Measurements from ENCODE around the gene FFAR4. TPM values are rescaled to one million over a fixed set of nuclear protein-coding genes. Genes with fewer than 3 reads are reported as not detected.
"Not testable (repeated sequence)": the region's sequence is repeated elsewhere in the genome, so short reads cannot be mapped to it uniquely, and the experiment has no call there.

Gene FFAR4
- not detected in 2 replicates for total RNA-seq
- polyA plus RNA-seq (2012) = not detected

DNA sequence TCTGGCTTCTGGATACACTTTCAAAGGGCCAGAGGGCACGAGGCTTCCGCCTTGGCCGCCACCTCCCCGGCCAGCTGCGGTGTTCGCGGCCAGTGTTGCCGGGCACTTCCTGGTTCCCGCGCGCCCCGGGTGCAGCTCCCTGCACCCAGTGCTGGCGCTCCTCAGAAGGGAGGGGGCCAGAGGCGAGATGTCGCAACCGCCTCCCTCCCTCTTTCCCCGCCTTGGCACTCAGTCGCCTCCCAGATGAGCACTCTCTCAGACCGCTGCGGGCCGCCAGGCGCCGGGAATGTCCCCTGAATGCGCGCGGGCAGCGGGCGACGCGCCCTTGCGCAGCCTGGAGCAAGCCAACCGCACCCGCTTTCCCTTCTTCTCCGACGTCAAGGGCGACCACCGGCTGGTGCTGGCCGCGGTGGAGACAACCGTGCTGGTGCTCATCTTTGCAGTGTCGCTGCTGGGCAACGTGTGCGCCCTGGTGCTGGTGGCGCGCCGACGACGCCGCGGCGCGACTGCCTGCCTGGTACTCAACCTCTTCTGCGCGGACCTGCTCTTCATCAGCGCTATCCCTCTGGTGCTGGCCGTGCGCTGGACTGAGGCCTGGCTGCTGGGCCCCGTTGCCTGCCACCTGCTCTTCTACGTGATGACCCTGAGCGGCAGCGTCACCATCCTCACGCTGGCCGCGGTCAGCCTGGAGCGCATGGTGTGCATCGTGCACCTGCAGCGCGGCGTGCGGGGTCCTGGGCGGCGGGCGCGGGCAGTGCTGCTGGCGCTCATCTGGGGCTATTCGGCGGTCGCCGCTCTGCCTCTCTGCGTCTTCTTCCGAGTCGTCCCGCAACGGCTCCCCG lies at the start of gene FFAR4:
TSS of gene FFAR4 (plus strand) at position 231 of the 842 bp plus-strand sequence. CDS start at position 287, 56 bp downstream.
- DNase-seq (ENCODE audit: low read depth) = no peak

DNA sequence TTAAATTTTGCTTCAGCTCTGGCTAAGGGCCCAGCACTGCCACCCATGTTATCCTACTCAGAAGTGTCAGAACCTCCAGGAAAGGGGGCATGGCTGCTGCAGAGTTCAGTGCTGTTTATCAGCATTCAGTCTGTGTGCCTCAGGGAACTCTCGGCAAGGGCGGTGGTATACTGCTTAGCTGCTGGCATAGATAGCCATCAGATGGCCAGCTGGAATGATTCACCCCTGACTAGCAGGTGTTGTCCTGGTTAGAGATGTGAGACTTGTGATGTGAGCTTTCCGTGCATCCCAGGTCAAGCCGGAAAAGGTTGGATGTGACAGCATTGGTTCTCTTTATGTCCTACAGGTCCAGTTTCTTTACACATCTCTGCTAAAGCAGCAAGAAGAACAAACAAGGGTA lies 47.9 kb upstream of the FFAR4 start:
- DNase-seq (ENCODE audit: low read depth) = peak; percentile 55

DNA sequence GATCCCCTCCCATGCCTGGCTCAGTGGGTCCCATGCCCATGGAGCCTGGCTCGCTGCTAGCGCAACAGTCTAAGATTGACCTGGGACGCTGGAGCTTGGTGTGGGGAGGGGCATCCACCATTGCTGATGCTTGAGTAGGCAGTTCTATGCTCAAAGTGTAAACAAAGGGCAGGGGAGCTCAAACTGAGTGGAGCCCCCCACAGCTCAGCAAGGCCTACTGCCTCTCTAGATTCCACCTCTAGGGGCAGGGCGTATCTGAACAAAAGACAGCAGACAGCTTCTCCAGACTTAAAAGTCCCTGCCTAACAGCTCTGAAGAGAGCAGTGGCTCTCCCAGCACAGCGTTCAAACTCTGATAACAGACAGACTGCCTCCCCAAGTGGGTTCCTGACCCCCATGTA lies 31.2 kb upstream of the FFAR4 start:
- DNase-seq (ENCODE audit: low read depth) = no peak

DNA sequence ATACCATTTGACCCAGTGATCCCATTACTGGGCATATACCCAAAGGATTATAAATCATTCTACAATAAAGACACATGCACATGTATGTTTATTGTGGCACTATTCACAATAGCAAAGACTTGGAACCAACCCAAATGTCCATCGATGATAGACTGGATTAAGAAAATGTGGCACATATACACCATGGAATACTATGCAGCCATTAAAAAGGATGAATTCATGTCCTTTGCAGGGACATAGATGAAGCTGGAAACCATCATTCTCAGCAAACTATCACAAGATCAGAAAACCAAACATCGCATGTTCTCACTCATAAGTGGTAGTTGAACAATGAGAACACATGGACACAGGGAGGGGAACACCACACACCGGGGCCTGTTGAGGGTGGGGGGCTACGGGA lies 25.6 kb upstream of the FFAR4 start:
- not testable (repeated sequence) for DNase-seq (ENCODE audit: low read depth)

DNA sequence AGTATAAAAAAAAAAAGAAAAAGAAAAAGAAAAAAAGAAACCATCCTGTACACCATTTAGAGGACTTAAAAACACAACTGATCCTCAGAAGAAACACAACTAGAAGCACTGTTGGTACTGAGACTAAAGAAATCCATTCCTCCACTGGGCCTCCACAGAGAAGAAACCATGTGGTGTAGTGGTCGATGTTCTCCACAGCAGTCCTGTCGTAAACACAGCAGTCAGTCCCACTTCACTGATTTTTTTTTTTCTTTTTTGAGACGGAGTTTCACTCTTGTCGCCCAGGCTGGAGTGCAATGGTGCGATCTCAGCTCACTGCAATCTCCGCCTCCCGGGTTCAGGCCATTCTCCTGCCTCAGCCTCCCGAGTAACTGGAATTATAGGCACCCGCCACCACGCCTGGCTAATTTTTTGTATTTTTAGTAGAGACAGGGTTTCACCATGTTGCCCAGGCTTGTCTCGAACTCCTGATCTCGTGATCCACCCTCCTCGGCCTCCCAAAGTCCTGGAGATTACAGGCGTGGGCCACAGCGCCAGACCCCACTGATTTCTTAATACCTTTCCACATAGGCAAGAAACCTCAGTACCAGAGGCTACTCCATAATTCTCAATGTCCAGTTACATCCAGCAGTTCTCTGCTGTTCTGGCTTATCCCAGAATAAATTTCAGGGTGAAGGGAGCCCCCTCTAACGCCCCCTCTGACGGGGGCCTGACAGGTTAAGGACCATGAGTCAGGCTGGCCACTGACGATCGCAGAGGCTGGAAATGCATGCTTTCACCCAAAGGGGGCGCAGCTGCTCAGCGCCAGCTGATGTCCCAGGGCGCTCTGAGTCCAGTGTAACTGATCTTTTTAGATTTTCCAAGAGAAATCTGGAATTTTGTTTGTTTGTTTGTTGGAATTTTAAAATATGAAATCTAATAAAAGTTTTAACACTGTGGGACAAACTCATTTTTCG lies 24.8 kb upstream of the FFAR4 start:
- DNase-seq (ENCODE audit: low read depth) = peak; percentile 74

DNA sequence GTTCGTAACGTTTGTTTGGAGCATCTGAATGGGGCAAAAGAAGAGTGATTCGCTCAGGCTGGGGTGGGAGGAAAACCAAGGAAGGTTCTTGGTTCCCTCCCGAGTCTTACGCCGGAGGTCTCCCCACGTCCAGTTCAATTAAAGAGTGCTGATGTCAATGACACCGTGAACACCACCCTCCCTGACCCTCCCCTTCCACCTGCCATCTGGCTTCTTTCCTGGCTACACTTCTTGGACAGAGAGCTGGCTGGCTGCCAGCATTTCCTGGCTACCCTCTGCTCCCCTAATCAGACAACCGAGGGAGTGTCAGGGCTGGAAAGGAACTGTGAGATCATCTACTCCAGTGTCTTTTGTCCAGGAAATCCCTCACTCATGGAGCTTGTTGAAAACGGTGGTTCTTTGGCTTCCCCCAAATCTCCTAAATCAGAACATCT lies 24.1 kb upstream of the FFAR4 start:
- peak; percentile 81 for DNase-seq (ENCODE audit: low read depth)

DNA sequence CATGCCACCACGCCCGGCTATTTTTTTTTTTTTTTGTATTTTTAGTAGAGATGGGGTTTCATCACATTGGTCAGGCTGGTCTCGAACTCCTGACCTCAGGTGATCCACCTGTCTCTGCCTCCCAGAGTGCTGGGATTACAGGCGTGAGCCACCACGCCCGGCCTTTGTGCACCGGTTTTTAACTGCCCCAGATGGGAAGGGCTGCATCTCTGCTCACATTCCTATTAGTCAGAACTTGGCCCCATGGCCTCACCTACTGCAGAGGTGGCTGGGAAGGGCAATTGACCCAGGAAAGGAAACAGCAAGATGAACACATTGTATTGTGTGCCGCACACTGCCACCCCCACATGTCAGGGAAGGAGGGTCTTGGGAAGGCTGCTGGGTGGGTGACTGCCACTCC lies 19.5 kb upstream of the FFAR4 start:
- DNase-seq (ENCODE audit: low read depth) = not testable (repeated sequence)

DNA sequence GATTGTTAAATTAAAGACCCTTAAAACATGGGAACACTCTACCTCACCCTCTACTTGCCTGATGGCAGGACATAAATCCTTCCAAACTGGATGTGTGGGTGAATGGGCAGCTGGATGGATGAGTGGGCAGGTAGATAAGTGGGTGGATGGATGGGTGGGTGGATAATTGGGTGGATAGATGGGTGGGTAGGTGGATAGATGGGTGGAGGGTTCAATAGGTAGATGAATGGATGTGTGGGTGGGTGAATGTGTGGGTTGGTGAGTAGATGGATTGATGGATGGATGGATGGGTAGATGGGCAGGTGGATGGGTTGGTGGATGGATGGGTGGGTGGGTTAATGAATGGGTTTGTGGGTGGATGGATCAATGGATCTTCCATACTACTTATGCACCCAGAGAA lies 18.9 kb upstream of the FFAR4 start:
- no peak for DNase-seq (ENCODE audit: low read depth)

DNA sequence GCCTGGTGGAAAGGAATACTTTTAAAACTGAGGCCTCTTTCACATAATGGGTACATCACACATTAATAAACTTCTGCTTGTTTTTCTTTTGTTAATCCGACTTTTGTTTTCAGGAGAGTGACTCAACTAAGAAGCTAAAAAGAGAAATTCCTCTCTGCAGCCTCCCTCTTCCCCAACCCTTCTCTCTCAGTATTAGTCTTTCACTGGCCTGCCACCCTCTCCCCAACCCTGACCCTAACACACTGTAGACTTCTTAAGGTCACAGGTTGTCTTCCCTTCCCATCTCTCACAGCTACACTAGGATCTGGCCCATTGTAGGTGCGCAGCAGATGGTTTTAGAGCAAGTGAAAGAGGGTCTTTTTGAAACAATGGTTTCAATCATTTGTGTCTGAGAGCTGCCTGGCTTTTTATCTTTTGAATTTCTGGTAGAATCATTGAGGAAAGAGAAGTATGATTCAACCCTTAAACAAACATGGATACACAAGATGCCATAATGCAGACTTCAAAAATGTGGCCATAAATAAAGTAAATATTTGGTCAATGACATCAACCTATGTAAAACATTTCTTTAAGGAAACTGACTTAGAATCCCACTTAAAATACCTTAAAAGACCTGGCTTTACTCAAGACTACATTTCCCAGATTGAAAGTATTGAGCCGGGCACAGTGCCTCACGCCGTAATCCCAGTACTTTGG lies 17.9 kb upstream of the FFAR4 start:
- no peak for DNase-seq (ENCODE audit: low read depth)

DNA sequence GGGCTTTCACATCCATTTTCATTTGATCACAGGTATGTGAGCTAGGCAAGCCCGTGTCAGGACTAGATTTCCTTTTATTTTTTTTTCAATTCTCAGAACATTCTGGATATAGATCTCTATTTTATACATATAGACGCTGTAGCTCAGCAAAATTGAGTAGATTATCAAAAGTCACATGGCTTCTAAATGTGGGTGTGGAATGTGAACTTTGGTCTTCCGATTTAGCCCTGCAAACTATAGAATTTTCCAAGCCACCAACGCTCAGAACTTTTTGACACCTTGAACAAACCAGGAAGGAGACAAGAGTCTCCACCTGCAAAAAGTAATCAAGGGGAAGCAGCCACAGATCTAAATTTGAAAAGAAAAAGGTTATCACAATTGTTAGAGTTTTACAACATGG lies 15.9 kb upstream of the FFAR4 start:
- DNase-seq (ENCODE audit: low read depth) = no peak

DNA sequence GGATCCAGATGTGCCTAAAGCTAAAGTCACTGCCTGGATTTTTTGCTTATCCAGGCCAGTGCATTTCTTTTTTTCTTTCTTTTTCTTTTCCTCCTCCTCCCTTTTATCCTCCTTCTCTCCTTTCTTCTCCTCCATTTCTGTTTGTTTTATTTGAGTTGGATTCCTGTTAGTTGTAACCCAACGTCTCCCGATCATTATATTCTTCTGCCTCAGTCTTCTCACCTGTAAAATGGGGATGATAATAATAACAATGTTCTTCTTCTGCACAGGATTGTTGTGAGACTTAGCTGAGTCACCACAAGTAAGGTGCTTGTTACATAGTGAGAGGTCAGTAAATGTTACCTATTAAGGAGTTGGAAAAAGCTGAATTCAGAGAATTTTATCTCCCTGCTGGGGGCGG lies 13.7 kb upstream of the FFAR4 start:
- no peak for DNase-seq (ENCODE audit: low read depth)

DNA sequence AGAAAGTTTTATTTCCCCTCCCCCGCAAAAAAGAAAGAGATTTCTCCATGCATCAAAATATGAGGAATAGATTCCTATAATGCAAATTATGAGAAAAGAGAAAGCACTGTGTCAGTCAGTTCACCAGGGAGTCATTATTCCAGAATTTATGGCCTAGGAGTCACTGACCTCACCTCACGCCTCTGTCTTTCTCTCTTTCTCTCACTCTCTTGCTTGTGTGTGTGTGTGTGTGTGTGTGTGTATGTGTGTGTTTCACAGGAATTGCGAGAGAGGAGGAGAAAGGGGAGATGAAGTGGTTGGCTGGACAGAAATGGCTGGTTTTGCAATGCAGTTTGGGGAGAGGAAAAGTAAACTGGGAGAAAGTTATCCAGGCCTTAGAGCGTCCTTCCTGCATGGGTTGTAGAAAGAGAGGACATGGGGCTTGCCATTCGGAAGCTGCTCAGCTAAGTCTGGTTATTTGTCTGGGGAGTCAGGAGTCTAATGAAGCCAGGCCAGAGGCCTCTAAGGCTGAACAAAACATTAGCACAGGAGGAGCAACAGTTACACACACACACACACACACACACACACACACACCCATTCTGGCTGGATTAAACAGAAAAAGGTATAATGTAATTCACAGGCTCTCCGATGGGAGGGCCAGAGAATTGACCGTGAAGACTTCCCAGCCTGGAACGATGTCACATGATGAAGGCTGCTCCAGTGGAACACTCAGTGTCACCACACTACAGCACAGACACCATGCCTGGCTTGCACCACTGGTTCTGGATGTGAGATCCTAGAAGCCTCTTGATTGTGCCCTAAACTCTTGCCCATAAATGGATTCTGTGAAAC lies 12.8 kb upstream of the FFAR4 start:
- no peak for DNase-seq (ENCODE audit: low read depth)

DNA sequence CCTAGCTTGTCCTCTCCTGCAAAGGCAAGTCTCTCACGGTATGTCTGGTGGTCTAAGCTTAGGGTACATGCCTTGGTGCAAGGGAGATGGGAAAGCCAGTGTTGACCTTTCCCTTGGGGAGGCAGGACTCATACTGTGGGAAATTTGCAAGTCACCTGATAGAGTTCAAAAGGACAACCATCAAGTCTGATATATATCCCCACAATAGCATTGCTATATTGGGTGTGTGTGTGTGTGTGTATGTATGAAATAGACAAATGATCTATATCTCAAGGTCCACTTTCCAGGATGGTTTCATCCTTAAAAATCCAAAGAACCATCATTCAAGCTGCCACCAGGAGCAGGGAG lies 12.2 kb upstream of the FFAR4 start:
- no peak for DNase-seq (ENCODE audit: low read depth)

DNA sequence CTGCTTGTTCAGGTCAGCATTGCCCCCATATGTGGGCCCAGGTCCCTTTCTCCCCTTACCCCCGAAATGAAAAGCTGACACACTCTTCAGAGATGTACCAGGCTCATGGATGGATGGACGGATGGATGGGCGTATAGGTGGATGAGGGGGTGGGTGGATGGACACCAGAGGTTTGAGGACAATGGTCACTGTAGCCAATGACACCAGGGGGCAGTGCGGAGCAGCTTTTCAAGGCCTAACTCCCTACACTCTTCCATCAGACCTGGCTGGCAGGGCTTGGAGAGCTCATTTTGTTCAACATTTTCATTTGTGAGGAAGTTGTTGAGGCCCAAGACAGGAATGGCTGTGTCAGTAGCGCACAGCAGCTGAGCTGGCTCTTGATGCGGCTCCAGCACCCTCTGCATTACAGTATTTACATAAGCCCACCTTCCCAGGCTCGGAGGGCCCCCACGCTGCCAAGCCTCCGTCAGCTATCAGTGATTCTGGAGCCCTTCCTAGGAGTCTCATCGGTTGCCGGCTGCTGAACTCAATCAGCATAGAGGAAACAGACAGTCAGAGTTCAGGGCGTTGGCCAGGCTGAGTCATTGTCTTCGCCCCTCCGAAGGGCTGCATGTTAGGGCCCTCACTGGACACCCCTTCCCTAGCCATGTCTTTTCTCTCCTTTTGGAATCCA lies 11.6 kb upstream of the FFAR4 start:
- DNase-seq (ENCODE audit: low read depth) = peak; percentile 73

DNA sequence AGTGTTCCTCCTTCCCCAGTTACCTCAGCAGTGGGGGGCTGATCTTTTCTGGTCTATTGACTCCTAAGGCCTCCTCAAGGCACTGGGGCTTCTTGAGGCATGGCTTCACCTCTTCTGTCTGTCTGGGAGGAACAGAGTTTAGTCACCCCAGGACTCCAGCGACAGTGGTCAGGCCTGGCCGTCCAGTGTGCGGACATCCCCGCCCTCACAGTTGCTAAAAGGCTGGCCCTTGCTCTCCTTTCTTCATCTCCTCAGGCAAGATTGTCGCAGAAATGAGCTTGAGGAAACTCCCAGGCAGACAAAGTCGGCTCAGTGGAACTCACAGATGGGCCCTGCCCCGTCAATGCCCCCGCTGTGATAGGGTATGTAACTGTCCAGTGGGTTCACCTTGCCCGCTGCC lies 7.0 kb upstream of the FFAR4 start:
- DNase-seq (ENCODE audit: low read depth) = no peak

DNA sequence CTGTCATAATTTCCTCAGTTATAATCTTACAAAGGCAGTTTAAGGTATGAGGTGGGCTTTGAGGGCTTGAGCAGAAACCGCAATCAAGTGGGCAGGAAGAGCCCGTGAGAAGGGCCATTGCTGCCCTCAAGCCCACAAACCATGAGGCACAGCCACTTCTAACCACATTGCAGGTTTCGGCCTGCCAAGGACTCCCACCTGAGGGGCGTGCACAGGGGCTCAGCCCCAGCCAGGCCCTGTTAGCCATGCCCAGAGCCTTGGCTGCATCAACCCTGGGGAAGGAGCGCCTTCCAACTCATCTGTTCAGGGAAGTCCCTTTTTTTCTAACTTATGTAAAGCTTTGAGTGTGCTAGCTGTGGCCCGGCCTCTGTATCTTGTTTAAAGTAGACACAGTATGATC lies 5.9 kb upstream of the FFAR4 start:
- no peak for DNase-seq (ENCODE audit: low read depth)

DNA sequence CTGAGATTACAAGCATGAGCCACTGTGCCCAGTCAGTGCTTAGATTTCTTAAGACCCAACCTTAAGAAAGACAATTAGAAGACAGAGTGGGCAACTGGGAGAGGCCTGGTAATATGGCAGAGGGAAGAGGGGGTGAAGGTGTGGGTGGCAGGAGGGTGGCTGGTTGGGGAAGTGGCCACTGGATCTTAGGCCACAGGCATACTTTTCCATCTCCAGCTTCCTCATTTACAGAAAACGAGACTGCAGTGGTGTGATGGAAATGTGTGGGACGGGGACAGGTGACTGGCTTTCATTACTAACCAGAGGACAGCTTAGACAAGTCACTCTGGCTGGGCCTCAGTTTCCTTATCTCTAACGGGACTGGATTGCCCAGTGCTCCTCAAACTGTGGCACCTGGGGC lies 1.0 kb upstream of the FFAR4 start:
- DNase-seq (ENCODE audit: low read depth) = no peak

DNA sequence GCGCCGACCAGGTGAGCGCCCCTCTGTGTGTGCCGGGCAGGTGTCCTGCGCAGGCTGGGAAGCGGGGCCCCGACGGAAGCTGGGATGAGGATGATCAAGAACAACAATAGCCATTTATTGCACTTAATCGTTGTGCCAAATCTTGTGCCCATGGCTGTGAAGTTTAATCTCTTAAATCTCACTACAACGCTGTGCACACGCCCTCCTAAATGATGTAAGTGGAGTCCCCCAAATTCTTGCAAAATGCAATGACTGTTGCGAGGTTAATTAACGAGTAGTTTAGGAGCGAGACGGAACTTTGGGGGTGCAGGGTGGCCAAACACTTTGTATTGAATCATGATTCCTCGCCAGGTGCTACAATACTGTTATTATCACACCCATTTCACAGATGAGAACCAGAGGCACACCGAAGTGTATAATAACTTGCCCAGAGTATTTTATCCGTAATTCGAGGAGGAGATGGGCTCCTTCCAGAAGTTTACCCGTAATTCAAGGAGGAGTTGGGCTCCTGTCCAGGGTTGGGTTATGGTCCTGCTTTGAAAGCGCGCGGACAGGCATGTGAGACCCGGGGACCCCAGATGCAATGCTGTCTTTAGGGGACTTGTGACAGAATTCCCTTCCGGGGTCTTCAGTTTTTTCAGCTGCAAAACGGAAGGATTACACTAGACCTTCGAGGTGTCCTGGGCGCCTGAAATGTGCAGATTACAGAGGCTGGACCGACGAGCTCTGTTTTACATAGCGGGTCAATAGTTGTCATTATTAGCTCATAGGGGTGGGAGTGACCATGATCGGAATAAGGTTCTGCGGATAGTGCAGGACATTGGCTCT lies 1.0 kb downstream of the FFAR4 start:
- DNase-seq (ENCODE audit: low read depth) = no peak

DNA sequence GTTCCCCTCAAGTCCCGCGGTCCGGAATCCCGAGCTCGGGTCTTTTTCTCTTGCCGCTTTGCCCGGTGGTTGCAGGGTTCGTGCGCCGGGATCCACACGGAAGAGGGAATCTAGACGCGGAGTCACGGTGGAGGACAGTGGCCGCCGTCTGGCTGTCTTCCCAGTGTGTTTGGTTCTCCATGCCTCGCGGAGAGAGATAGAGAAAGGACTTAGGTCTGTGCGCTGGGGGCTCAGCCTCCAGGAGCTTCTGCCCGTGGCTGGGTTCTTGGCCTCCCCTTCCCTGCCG lies 1.6 kb downstream of the FFAR4 start:
- DNase-seq (ENCODE audit: low read depth) = peak; percentile 15

All from myocyte (in vitro differentiated cells).